ENCODE measurements around the gene RPTOR.

- TF ChIP-seq ZFP41 (tag by site-specific recombination; IDR thresholded peaks at IDR 0.05; ENCODE audit: borderline replicate concordance): no peak
- no peak for TF ChIP-seq REST (tag by site-specific recombination; IDR thresholded peaks at IDR 0.05)
- TF ChIP-seq ZNF585B (tag by site-specific recombination; IDR thresholded peaks at IDR 0.05): no peak
- no peak for TF ChIP-seq ZSCAN4 (tag by site-specific recombination; IDR thresholded peaks at IDR 0.05)
- no peak for TF ChIP-seq CTCF (tag by site-specific recombination; IDR thresholded peaks at IDR 0.05)
- TF ChIP-seq ZNF148 (tag by site-specific recombination; IDR thresholded peaks at IDR 0.05; ENCODE audit: borderline replicate concordance): no peak
- no peak for TF ChIP-seq ZNF121 (tag by site-specific recombination; IDR thresholded peaks at IDR 0.05)
- no peak for TF ChIP-seq TCF7L2 (IDR thresholded peaks at IDR 0.05; ENCODE audit: borderline replicate concordance, low read depth, low read length)
- TF ChIP-seq BCL11A (tag by site-specific recombination; IDR thresholded peaks at IDR 0.05; ENCODE audit: low read depth): no peak
- TF ChIP-seq ZFHX2 (tag by site-specific recombination; conservative IDR thresholded peaks at IDR 0.05): no peak
- no peak for TF ChIP-seq PRDM10 (tag by site-specific recombination; IDR thresholded peaks at IDR 0.05)
- TF ChIP-seq ZNF155 (tag by site-specific recombination; IDR thresholded peaks at IDR 0.05): no peak
- TF ChIP-seq ZNF513 (tag by site-specific recombination; IDR thresholded peaks at IDR 0.05): no peak
These were observed 228.2 kb downstream of the RPTOR start for GRCh38 chr17:80772906-80773242.
